Epithelial cell of esophagus (primary cell): ENCODE results near the gene GRAP2.
"Not testable (repeated sequence)": the region's sequence is repeated elsewhere in the genome, so short reads cannot be mapped to it uniquely, and the experiment has no call there.

ENCODE experiments used
- DNase-seq: peaks from one replicate; pipeline ENCODE4 v3.0.0; 2010; ENCODE audit warnings: low read depth
- H3K4me3 ChIP-seq: 2 replicates; pipeline ENCODE4 v1.5.1; 2011; ENCODE audit warnings: mild to moderate bottlenecking, low read length, control low read depth
- CTCF ChIP-seq: IDR thresholded peaks from 2 replicates; pipeline ENCODE4 v1.5.1; 2011; ENCODE audit warnings: low read depth, mild to moderate bottlenecking, low read length, control low read depth, inconsistent platforms; ENCODE audit not compliant: insufficient read depth; ENCODE audit errors: missing control alignments

The GRAP2 gene

GRCh38 chr22:39893526-39893925 lies 7.4 kb upstream of the GRAP2 start, which contains the start of gene ENTHD1:
Gene ENTHD1, minus strand, starts transcription at chr22:39893760. Its CDS starts 6,012 bp downstream, at chr22:39887748.
- no peak for TF ChIP-seq CTCF
- H3K4me3 ChIP-seq, result no peak within 1 kb of the TSS
- no peak for DNase-seq

DNA sequence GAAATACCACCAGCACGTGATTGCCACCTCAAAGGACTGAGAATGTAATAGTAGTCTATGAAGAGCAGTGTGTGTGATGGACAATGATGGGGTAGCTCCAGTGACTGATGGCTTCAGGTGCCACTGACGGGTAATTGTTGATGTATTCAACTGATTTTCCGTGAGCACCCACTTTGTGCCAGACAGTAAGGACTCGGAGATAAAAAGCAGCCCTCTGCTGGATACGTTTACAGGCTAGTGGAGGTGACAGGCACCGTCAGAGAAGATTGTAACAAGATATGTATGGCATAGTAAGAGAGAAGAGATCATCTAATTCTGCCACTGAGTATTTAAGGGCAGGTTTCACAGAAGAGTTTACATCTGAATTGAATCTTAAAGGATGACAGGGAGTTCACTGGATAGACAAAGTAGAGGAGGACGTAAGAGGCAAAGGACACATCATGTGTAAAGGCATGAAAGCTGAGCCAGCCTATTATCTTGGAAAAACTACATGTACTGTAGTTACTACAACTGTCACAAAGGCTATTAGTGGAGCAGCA lies 6.3 kb upstream of the GRAP2 start:
- DNase-seq, result no peak
- no peak for TF ChIP-seq CTCF
- no peak overlapping the region for H3K4me3 ChIP-seq

GRCh38 chr22:39895682-39896081 lies 5.2 kb upstream of the GRAP2 start:
- no peak for TF ChIP-seq CTCF
- DNase-seq, result no peak
- no peak overlapping the region for H3K4me3 ChIP-seq

DNA sequence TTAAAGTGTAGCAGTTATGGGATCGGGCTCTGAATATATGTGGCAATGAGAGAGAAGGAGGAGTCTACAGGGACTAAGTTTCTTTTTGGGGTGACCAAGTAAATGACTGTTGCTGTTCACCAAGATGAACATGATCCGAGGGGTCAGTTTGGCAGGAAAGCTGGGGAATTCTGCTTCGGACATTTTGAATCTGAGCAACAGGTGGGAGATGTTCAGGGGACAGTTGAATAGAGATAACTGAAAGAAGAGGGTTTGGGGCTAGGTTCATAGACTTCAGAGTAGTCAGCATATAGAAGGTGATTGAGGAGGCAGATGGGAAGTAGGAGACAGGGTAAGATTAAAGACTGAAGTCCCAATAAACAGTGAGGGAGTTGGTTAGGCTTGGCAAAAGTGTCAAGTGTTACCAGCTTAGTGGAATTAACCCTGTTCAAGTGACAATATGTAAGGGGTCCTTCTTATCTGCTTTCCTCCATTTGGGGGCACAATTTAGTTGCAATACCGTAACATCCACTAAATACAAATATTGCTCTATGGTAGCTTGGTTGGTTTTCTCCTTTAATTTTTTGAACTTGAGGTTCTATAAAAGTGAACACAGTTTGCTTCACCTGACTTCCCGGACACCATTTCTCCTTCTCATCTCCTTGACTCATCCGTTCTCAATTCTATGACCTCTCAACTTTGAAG lies 4.4 kb upstream of the GRAP2 start:
- no peak for TF ChIP-seq CTCF
- DNase-seq, result no peak
- H3K4me3 ChIP-seq, result no peak overlapping the region

DNA sequence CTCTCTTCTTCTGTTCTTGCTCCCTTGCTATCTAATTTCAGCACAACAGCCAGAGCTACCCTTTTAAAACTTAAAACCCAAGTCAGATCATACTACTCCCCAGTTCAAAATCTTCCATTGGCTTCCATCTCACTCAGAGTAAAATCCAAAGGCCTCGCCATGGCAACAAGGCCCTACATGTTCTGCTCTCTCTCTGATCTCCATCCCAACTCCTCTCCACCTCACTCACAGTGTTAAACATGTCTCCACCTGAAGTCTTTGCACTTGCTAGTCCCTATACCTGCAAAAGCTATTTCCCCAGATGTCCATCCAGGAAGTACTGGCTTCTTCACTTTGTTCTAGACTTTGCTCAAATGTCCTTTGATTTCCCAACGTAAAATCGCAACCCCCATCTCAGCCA lies 3.0 kb upstream of the GRAP2 start:
- no peak for DNase-seq
- no peak for TF ChIP-seq CTCF
- H3K4me3 ChIP-seq, result no peak overlapping the region

DNA sequence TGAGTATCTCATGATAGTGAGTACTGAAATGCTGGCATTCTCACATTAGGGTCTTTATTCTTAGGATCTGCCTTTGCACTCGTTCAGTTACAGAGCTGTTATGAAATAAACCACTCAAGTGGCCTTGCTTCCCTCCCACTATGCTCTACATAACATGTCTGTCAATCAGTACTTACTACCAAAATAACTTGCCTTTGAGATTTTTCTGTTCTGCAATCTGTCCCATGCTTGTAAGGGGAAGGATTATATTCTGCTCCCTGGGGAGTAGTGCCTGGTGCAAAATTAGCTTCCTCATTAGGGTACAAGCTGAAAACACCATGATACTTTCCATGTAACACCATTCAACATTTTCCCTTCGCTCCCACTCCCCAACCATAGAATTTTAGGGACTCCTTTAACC lies 1.9 kb upstream of the GRAP2 start:
- no peak for DNase-seq
- TF ChIP-seq CTCF, result no peak
- no peak overlapping the region for H3K4me3 ChIP-seq

- no peak overlapping the region for H3K4me3 ChIP-seq
- no peak for TF ChIP-seq CTCF
- DNase-seq, result no peak
Observed at GRCh38 chr22:39901565-39902146, 772 bp downstream of the GRAP2 start.

GRCh38 chr22:39904024-39904423 lies 3.1 kb downstream of the GRAP2 start:
- DNase-seq, H3K4me3 ChIP-seq: not testable (repeated sequence)
